ENCODE measurements around the gene SNX8.

The SNX8 gene

DNA sequence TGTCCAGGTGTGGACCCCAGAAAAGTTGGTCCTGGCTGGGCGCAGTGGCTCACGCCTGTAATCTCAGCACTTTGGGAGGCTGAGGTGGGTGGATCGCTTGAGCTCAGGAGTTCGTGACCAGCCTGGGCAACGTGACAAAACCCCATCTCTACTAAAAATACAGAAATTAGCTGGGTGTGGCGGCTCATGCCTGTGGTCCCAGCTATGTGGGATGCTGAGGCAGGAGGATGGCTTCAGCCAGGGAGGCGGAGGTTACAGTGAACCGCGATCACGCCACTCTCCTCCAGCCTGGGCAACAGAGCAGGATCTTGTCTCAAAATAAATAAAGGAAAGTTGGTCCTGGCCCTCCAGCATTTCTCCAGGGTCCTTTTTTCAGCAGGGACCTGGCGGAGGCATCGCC lies 70.8 kb downstream of the SNX8 start:
- peak overlapping the region; percentile 91 for H3K4me3 Mint-ChIP-seq
- H3K27ac Mint-ChIP-seq: no peak overlapping the region
- H3K27me3 Mint-ChIP-seq (ENCODE audit: low read depth): no peaks in the 10 kb centered on the region
- H3K4me1 Mint-ChIP-seq (ENCODE audit: low read depth): peaks cover 12% of the 10 kb centered on the region
- no peaks in the 10 kb centered on the region for H3K9me3 Mint-ChIP-seq
- H3K36me3 Mint-ChIP-seq (ENCODE audit: low read depth): peaks cover 6% of the 10 kb centered on the region

DNA sequence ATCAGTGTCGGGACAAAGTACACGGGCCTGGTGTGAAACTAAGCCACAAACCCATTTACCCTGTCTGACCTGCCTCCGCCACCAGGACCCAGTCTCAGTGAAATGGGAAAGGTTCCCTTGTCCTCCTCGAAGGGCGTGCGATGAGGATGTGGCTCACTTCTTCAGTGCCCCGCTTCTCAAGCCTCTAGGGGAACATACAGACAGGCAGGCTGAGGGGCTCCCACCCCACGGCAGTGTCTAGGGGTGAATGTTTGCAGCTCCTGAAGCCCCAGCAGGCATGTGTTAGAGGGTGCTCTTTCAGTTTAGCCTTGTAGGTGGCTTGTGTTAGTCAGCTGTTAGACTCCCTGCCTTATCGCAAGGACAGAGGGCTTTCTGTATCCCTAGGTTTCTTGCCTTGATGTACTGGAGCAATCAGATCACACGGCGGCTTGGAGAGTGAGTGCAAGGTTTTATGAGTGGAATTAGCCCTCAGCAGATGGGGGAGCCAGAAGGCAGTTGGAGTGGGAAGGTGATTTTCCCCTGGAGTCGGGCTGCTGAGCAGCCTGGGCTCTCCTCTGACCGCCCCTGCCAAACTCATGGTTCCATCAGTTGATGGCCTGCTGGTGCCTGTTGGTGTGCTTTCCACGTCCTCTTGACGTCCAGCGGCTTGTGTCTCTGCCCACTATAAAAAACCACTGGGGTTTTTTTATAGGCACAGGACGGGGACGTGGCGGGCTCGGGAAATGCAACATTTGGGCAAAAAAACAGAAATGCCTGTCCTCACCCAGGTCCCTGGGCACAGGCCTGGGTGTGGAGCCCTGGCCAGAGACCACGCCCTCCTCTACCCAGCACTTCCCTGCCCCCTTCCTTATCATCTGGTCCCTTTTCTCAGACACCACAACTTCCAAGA lies 71.5 kb downstream of the SNX8 start:
- Mint-ChIP-seq H3K9me3 (no peaks in the 10 kb centered on the region), H3K36me3 (ENCODE audit: low read depth) (peaks cover 7% of the 10 kb centered on the region), H3K27me3 (ENCODE audit: low read depth) (no peaks in the 10 kb centered on the region), H3K4me3 (peak overlapping the region; percentile 91), H3K27ac (peak overlapping the region; percentile 89), H3K4me1 (ENCODE audit: low read depth) (peaks cover 10% of the 10 kb centered on the region)

DNA sequence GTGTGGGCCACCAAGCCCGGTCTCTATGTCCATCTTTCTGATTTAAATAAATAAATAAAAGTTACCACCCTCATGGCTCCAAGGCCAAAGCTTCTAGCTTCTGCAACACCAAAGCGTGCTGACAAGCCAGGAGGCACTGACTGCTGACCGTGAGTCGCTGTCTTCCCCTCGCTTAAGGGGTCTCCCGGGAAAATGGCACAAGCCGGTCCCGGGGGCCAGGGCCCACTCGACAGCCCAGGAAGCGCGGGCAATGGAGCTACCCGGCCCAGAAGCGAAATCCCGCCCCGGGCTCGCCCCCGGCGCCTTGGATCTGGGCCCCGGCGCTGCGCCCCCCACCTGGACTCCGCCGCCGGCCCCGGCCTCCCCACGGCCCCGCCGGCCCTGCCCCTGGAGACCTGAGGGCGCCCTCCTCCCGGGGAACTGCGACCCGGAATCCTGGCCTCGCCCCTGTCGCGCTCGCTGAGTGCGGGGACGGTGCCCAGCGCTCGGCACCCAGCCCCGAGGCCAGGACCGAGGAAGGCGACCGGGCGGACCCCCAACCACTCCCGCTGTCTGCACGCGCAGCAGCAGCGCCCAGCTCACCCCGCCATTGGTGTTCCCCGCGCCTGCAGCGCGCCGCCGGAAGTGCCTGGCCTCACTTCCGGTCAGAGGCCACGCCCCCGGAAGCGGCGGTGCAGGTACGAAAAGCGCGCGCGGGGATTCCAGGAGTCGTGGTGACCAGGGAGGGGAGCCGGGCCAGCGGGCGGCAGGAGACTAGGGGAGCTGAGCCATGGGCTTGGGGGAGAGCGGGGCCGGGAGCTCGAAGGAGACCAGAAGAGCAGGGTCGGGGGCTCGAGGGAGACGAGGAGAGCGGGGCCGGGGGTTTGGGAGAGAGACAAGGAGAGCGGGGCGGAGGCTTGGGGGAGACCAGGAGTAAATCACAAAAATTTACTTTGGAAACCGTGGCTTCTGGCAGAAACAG lies 72.4 kb downstream of the SNX8 start, which contains the start of the genes MRM2 and NUDT1:
TSS of gene MRM2 (minus strand) at position 626 of the 961 bp plus-strand sequence. CDS start at position 590, 36 bp downstream.
TSS of gene NUDT1 (plus strand) at position 647 of the 961 bp plus-strand sequence. CDS start 2,349 bp downstream, outside the sequence.
- Mint-ChIP-seq H3K27ac (peak within 1 kb of the TSS; percentile 89), H3K4me1 (ENCODE audit: low read depth) (peaks cover 12% of the 10 kb centered on the region), H3K27me3 (ENCODE audit: low read depth) (no peaks in the 10 kb centered on the region), H3K36me3 (ENCODE audit: low read depth) (peaks cover 12% of the 10 kb centered on the region), H3K9me3 (no peaks in the 10 kb centered on the region), H3K4me3 (peak within 1 kb of the TSS; percentile 91)

DNA sequence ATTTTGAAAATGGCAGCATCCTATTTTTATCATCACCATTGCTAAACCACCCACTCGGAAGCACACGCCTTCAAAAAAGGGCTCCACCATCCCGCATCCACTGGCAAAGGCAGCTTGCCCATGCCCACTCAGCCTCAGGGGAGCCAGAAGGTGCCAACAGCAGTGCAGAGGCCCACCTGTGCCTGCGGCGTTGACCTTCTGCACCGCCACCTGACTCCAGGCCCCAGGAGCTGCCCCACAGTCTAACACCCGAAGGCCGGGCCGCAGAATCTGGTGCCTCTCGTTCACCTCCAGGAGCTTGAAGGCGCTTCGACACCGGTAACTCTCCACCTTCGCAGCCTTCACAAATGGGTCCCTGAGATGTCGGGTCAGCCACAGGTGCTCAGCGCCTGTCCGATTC lies 75.0 kb downstream of the SNX8 start:
- Mint-ChIP-seq H3K27ac (no peak overlapping the region), H3K9me3 (no peaks in the 10 kb centered on the region), H3K27me3 (ENCODE audit: low read depth) (no peaks in the 10 kb centered on the region), H3K4me3 (peak overlapping the region; percentile 21), H3K4me1 (ENCODE audit: low read depth) (peaks cover 8% of the 10 kb centered on the region), H3K36me3 (ENCODE audit: low read depth) (peaks cover 23% of the 10 kb centered on the region)

DNA sequence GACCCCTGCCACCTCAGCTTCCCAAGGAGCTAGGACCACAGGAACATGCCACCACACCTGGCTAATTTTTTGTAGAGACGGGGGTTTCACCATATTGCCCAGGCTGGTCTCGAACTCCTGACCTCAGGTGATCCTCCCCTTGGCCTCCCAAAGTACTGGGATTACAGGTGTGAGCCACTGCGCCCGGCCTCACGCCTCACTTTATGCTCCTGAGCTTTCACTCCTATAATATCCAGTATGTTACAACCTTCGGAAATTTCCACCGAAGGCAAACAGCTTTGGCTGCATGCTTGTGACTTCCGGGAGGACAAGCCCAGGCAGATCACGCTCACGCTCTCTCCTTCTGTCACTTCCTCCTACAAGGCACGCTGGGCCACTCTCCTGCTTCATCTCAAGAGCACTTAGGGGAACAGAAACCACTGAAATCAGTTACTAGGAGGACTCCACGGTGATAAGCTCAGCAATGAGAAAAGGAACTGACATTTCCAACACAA lies 77.1 kb downstream of the SNX8 start:
- no peaks in the 10 kb centered on the region for H3K9me3 Mint-ChIP-seq
- no peak overlapping the region for H3K4me3 Mint-ChIP-seq
- H3K36me3 Mint-ChIP-seq (ENCODE audit: low read depth): peaks cover 23% of the 10 kb centered on the region
- no peak overlapping the region for H3K27ac Mint-ChIP-seq
- peaks cover 9% of the 10 kb centered on the region for H3K4me1 Mint-ChIP-seq (ENCODE audit: low read depth)
- no peaks in the 10 kb centered on the region for H3K27me3 Mint-ChIP-seq (ENCODE audit: low read depth)

DNA sequence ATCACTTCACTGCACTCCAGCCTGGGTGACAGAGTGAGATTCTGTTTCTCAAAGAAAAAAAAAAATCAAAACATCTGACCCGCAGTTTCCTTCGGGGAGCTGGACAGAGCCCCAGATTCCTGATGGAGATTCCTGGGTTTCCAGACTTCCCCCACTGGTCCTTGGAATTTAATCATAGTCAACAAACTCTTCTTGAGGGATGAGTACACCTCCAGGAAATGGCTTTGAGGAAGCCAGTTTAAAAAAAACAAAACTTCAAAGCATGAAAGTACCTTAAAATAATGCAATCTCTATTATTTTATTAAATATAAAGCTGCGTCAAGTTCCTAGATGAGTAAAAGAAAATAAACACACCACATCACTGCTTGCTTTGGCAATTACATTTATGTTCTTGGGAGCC lies 80.3 kb downstream of the SNX8 start:
- no peaks in the 10 kb centered on the region for H3K27me3 Mint-ChIP-seq (ENCODE audit: low read depth)
- peak overlapping the region; percentile 62 for H3K27ac Mint-ChIP-seq
- peaks cover 19% of the 10 kb centered on the region for H3K4me1 Mint-ChIP-seq (ENCODE audit: low read depth)
- H3K4me3 Mint-ChIP-seq: peak overlapping the region; percentile 69
- peaks cover 24% of the 10 kb centered on the region for H3K36me3 Mint-ChIP-seq (ENCODE audit: low read depth)
- no peaks in the 10 kb centered on the region for H3K9me3 Mint-ChIP-seq

DNA sequence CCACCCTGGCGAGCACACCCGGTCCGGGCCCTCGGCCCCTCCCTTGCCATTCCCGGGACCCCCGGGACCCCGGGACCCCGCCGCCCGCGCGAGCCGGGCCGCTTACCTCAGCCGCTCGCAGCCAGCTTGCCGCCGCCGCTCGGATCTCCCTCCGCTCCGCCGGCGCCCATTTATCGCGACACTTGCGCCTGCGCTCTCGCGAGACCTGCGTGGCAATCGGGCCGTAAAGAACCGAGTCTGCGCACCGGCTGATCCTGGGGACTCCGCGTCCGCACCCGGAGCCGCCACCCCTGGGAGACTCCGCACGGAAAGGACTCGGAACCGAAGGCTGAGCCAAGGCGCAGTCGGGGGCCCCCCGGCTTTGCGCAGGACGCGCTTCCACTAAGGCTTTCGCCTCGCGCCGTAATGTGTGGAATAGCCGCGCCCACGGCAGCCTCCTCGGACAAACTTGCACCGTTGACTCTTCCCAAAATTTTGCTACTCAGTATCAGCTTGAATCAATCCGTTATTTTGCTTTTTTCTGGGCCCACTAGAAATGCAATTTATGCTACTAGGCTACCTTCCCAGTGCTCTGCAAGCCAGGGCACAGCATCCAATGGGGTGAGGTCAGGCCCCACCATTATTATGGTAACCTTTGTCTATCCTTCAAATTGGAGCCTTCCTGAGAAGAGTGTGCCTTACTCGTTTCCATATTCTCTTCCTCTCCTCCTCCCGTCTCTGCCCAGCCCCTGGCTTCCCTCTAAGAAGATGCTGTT lies 81.3 kb downstream of the SNX8 start, which contains the start of gene MAD1L1:
TSS of gene MAD1L1 (minus strand) at position 180 of the 755 bp plus-strand sequence. CDS start 2,812 bp downstream, outside the sequence.
- H3K9me3 Mint-ChIP-seq: no peaks in the 10 kb centered on the region
- H3K27ac Mint-ChIP-seq: peak within 1 kb of the TSS; percentile 89
- H3K27me3 Mint-ChIP-seq (ENCODE audit: low read depth): no peaks in the 10 kb centered on the region
- H3K4me1 Mint-ChIP-seq (ENCODE audit: low read depth): peaks cover 17% of the 10 kb centered on the region
- peak within 1 kb of the TSS; percentile 94 for H3K4me3 Mint-ChIP-seq
- peaks cover 20% of the 10 kb centered on the region for H3K36me3 Mint-ChIP-seq (ENCODE audit: low read depth)

DNA sequence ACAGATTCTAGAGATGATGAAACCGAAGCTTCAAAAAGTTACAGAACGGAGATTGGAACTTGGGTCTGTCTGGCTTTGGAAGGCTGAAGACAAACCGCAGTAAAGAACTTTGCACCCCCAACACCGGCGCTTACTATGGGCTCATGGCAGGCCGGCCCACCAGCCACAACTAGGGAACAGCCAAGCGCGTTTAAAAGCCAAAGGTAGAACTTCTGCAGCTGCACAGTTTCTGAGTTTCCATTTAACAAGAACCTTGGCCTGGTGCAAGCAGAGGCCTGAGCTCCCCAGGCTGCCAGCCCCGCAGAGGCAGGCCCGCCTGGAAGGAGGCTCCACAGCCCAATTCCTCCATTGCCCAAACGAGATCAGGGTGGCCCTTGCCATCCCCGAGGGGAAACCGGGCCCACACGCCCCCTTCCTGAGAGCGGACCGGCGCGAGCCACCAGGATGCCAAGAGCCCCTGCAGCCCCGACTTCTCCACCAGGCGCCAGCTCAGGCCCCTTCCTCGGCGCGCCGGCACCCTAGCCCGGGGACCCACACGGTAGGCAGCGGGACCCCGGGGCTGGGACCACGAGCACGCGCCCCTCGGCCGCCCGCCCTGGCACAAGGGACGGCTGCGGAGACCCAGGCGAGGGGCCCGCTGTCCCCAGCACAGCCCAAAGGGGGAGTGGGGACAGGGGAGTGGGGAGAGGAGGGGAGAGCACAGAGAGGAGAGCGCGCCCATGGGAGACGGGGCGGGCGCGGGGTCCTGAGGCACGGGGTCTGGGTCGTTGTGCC lies 82.1 kb downstream of the SNX8 start:
- Mint-ChIP-seq H3K9me3 (no peaks in the 10 kb centered on the region), H3K36me3 (ENCODE audit: low read depth) (peaks cover 15% of the 10 kb centered on the region), H3K4me3 (peak overlapping the region; percentile 90), H3K27me3 (ENCODE audit: low read depth) (no peaks in the 10 kb centered on the region), H3K27ac (peak overlapping the region; percentile 81), H3K4me1 (ENCODE audit: low read depth) (peaks cover 15% of the 10 kb centered on the region)

DNA sequence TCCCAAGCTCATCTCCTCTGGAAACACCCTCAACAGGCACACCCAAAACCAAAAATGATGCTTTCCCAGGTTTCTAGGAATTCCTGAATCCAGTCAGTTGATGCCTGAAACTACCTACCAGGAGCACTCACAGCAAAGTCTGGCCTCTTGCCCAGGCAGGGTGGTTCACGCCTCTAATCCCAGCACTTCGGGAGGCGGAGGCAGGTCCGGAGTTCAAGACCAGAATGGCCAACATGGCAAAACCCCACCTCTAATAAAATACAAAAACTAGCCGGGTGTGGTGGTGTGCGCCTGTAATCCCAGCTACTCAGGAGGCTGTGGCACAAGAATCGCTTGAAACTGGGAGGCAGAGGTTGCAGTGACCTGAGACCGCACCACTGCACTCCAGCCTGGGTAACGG lies 83.4 kb downstream of the SNX8 start:
- H3K4me3 Mint-ChIP-seq: no peak overlapping the region
- peaks cover 12% of the 10 kb centered on the region for H3K36me3 Mint-ChIP-seq (ENCODE audit: low read depth)
- H3K27me3 Mint-ChIP-seq (ENCODE audit: low read depth): no peaks in the 10 kb centered on the region
- H3K4me1 Mint-ChIP-seq (ENCODE audit: low read depth): peaks cover 14% of the 10 kb centered on the region
- H3K9me3 Mint-ChIP-seq: no peaks in the 10 kb centered on the region
- H3K27ac Mint-ChIP-seq: no peak overlapping the region

DNA sequence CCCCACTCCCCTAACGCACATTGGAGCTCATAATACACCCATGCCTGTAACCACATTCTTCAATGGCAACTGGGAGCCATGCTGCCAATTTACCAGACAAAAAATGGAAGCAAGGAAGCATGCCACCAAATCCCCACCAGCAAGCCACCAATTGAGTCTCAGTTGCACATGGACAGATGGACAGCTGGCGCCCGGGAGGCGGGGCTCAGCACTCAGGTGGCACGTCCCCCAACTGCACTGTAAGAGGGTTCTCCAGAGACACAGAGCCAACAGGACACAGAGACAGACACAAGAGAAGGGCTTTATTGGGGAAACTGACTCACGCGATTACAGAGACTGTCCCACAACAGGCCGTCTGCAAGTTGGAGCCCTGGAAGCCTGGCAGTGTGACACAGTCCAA lies 84.0 kb downstream of the SNX8 start:
- H3K4me3 Mint-ChIP-seq: no peak overlapping the region
- peaks cover 10% of the 10 kb centered on the region for H3K36me3 Mint-ChIP-seq (ENCODE audit: low read depth)
- peaks cover 14% of the 10 kb centered on the region for H3K4me1 Mint-ChIP-seq (ENCODE audit: low read depth)
- H3K27me3 Mint-ChIP-seq (ENCODE audit: low read depth): no peaks in the 10 kb centered on the region
- no peak overlapping the region for H3K27ac Mint-ChIP-seq
- H3K9me3 Mint-ChIP-seq: no peaks in the 10 kb centered on the region

DNA sequence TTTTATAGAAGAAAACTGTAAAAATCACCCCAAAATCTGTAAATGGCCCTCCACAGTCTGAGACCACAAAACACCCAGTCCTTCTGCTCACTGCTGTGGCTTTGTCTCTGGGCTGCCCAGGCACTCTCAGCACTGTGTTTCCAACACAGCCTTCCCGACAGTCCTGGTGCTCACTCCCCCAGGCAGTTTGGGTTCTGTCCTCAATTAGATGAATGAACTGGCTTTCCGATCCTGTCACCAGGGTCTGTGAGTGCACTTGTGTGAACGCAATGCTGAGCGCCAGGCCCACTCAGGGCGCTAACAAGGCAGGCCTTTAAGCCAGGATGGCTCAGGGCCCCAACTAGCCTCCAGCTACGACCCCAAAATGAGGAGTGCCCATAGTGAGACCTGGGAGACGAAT lies 84.8 kb downstream of the SNX8 start:
- Mint-ChIP-seq H3K4me3 (no peak overlapping the region), H3K27me3 (ENCODE audit: low read depth) (no peaks in the 10 kb centered on the region), H3K36me3 (ENCODE audit: low read depth) (peaks cover 3% of the 10 kb centered on the region), H3K27ac (no peak overlapping the region), H3K9me3 (no peaks in the 10 kb centered on the region), H3K4me1 (ENCODE audit: low read depth) (peaks cover 14% of the 10 kb centered on the region)

DNA sequence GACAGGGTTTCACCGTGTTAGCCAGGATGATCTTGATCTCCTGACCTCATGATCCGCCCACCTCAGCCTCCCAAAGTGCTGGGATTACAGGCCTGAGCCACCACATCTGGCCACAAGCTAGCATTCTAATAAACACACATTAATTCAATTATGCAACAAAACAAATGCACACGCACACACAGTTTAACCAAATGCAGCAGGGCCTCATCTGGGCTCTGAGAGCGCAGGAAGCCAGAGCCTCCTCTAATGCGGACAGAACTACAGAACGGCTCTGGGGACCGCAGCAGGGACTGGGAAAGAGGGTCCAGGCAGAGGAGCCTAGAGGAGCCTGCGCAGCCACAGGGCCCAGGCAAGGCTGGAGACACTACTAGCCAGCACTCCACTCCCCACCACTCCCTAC lies 85.3 kb downstream of the SNX8 start:
- H3K4me1 Mint-ChIP-seq (ENCODE audit: low read depth): peaks cover 13% of the 10 kb centered on the region
- H3K9me3 Mint-ChIP-seq: no peaks in the 10 kb centered on the region
- peaks cover 3% of the 10 kb centered on the region for H3K36me3 Mint-ChIP-seq (ENCODE audit: low read depth)
- H3K4me3 Mint-ChIP-seq: no peak overlapping the region
- no peak overlapping the region for H3K27ac Mint-ChIP-seq
- no peaks in the 10 kb centered on the region for H3K27me3 Mint-ChIP-seq (ENCODE audit: low read depth)

DNA sequence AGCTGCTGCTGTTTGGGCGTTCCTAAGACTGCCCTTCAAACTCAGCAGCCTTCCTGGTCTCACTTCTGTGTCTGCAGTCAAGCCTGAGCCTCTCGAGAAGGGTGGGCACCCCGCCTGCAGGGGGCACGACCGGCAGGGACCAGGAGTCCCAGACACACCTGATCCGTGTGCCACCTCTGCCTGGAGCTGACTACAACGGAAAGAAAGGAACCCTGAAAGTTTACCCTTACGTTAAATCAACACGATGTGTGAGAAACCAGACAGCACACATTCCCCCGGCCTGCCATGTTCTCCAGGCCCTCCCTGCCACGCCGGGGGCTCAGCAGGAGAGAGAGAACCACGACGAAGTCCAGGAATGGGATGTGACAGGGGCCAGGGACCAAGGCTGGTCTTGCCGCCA lies 86.5 kb downstream of the SNX8 start:
- Mint-ChIP-seq H3K36me3 (ENCODE audit: low read depth) (peaks cover 3% of the 10 kb centered on the region), H3K4me1 (ENCODE audit: low read depth) (peaks cover 10% of the 10 kb centered on the region), H3K27me3 (ENCODE audit: low read depth) (no peaks in the 10 kb centered on the region), H3K4me3 (no peak overlapping the region), H3K9me3 (no peaks in the 10 kb centered on the region), H3K27ac (no peak overlapping the region)

All from T-helper 1 cell treated with Interleukin-12 subunit alpha and Interleukin-12 subunit beta and Interleukin-4 antibody, amounts not matched to agents 30 μg/mL and 1 μg/mL, for 36 hours (primary cell).